Endodermal cell (in vitro differentiated cells): Measurements from ENCODE around the gene NOS1. TPM values are rescaled to one million over a fixed set of nuclear protein-coding genes. Genes with fewer than 3 reads are reported as not detected.

Source experiments
- DNase-seq: peaks from one replicate; pipeline ENCODE4 v3.0.0-alpha.2; 2017
- H3K27ac ChIP-seq: 2 replicates; pipeline ENCODE4 v1.5.1; 2013; ENCODE audit warnings: mild to moderate bottlenecking, low read depth, low read length, moderate library complexity
- H3K27me3 ChIP-seq: 2 replicates; pipeline ENCODE4 v1.6.1; 2013; ENCODE audit warnings: mild to moderate bottlenecking, low read length, moderate library complexity; ENCODE audit not compliant: insufficient read depth, control insufficient read depth, poor library complexity, severe bottlenecking
- H3K36me3 ChIP-seq: 2 replicates; pipeline ENCODE4 v1.7.0; 2013; ENCODE audit warnings: mild to moderate bottlenecking, low read length, moderate library complexity; ENCODE audit not compliant: control insufficient read depth, insufficient read depth
- H3K4me1 ChIP-seq: one replicate; pipeline ENCODE4 v1.7.0; 2013; ENCODE audit warnings: low read length; ENCODE audit not compliant: control insufficient read depth, insufficient read depth
- H3K4me3 ChIP-seq: 2 replicates; pipeline ENCODE4 v1.5.1; 2013; ENCODE audit warnings: mild to moderate bottlenecking, low read length, moderate library complexity
- H3K9ac ChIP-seq: 2 replicates; pipeline ENCODE4 v1.6.1; 2013; ENCODE audit warnings: mild to moderate bottlenecking, low read length, moderate library complexity; ENCODE audit not compliant: poor library complexity, severe bottlenecking; ENCODE audit errors: extremely low read depth
- H3K9me3 ChIP-seq: 2 replicates; pipeline ENCODE4 v1.6.1; 2013; ENCODE audit warnings: mild to moderate bottlenecking, low read length, moderate library complexity; ENCODE audit not compliant: control insufficient read depth
- H3K27ac Mint-ChIP-seq: 2 replicates; pipeline ENCODE4 v1.8.0; 2020; ENCODE audit warnings: mixed read lengths
- H3K27me3 Mint-ChIP-seq: 2 replicates; pipeline ENCODE4 v1.8.0; 2021; ENCODE audit warnings: mild to moderate bottlenecking, mixed read lengths; ENCODE audit not compliant: insufficient read depth
- H3K36me3 Mint-ChIP-seq: 2 replicates; pipeline ENCODE4 v1.8.0; 2020; ENCODE audit warnings: low read depth, mixed read lengths
- H3K4me1 Mint-ChIP-seq: 2 replicates; pipeline ENCODE4 v1.8.0; 2020; ENCODE audit warnings: mixed read lengths
- H3K4me3 Mint-ChIP-seq: 2 replicates; pipeline ENCODE4 v1.8.0; 2020; ENCODE audit warnings: mild to moderate bottlenecking, moderate library complexity, mixed read lengths
- H3K9me3 Mint-ChIP-seq: 2 replicates; pipeline ENCODE4 v1.8.0; 2020; ENCODE audit warnings: mild to moderate bottlenecking, mixed read lengths
- WGBS, 2 experiments: methylation state at CpG; one replicate each; pipeline versions ENCODE4 v1.1.5 to v1.1.7; 2013; ENCODE audit warnings: missing lambda C conversion rate in 2 of 2, mixed read lengths in 1 of 2; ENCODE audit not compliant: insufficient coverage in 1 of 2, insufficient read length in 1 of 2; 5-methylcytosine and 5-hydroxymethylcytosine counted together
- total RNA-seq, 2 donors: library from RNA; stranded (reverse); fragmentation: NEBNext Ultra II Directional in 1 of 2; extraction: Animal tissue kit (Norgen Biotek cat#: 25700) in 1 of 2; gene quantifications; 2 replicates in 1 of 2; 3 replicates in 1 of 2; pipeline ENCODE4 v1.2.1, GENCODE V29; 2021
- TF ChIP-seq, protein P1 (sequence below): fragments of 200-600 bp; sonication (generic); conservative IDR thresholded peaks from 2 replicates; pipeline ENCODE4 v1.5.0; 2021; ENCODE audit warnings: antibody characterized with exemption, mild to moderate bottlenecking

Gene NOS1
- total RNA-seq, 2 donors from 2014 or later, result 0.33 to 0.88 TPM

DNA sequence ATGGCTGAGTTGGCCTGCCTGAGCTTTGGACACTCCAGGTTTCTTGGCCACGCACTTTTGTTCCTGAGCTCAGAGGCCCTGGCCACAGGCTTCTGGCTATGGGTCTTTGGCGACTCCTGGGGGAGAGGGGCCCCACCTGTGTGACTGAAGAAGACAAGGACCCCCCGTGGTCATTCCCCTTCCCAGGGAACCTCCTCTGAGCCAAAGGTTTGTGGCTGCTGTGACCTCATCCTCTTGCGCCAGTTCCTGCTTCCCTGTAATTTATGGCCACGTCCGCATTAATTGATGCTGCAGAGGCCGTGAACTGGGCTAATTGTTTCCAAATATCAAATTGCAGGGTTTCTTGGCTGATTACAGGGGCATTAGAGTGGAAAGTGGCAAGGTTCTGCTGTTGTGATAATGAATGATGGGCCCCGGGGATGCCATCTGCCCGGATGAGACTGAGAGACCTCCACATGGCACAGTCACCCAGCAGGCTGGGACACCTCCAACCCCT lies 27.6 kb upstream of the NOS1 start:
- Histone ChIP-seq H3K9ac (no peak overlapping the region), H3K9me3 (no peaks in the 10 kb centered on the region), H3K27ac (no peak overlapping the region), H3K27me3 (no peaks in the 10 kb centered on the region), H3K4me3 (no peak overlapping the region), H3K4me1 (no peaks in the 10 kb centered on the region), H3K36me3 (no peaks in the 10 kb centered on the region)
- TF ChIP-seq, protein P1, sequence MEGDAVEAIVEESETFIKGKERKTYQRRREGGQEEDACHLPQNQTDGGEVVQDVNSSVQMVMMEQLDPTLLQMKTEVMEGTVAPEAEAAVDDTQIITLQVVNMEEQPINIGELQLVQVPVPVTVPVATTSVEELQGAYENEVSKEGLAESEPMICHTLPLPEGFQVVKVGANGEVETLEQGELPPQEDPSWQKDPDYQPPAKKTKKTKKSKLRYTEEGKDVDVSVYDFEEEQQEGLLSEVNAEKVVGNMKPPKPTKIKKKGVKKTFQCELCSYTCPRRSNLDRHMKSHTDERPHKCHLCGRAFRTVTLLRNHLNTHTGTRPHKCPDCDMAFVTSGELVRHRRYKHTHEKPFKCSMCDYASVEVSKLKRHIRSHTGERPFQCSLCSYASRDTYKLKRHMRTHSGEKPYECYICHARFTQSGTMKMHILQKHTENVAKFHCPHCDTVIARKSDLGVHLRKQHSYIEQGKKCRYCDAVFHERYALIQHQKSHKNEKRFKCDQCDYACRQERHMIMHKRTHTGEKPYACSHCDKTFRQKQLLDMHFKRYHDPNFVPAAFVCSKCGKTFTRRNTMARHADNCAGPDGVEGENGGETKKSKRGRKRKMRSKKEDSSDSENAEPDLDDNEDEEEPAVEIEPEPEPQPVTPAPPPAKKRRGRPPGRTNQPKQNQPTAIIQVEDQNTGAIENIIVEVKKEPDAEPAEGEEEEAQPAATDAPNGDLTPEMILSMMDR, result no peak
- Mint-ChIP-seq H3K36me3 (no peaks in the 10 kb centered on the region), H3K4me3 (no peak overlapping the region), H3K4me1 (no peaks in the 10 kb centered on the region), H3K9me3 (no peaks in the 10 kb centered on the region), H3K27me3 (peaks cover 6% of the 10 kb centered on the region), H3K27ac (no peak overlapping the region)
- 90 to 95% methylated on average over 7 to 9 of the region's 9 CpGs for WGBS, 2 experiments
- DNase-seq, result no peak

DNA sequence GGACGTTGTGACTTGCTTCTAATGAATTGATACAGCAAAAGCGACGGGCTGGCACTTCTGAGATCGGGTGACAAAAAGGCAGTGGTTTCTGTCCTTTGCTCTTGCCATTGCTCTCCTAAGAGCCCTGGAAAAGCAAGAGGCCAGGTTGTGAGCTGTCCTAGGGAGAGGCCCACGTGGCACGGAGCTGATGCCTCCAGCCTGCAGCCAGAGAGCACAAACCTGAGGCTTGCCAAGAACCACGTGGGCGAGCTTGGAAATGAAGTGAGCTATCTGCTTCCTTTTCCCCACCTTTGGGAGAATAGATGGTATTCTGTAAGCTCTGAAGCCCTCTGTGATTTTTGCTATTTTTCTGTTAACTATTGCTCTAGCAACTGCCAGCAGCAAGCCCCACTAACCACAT lies 26.4 kb upstream of the NOS1 start:
- no peak for DNase-seq
- H3K4me3 ChIP-seq, result no peak overlapping the region
- H3K9me3 ChIP-seq, result no peaks in the 10 kb centered on the region
- H3K36me3 ChIP-seq, result no peaks in the 10 kb centered on the region
- Mint-ChIP-seq H3K4me3 (no peak overlapping the region), H3K27me3 (peaks cover 1% of the 10 kb centered on the region), H3K36me3 (no peaks in the 10 kb centered on the region), H3K9me3 (no peaks in the 10 kb centered on the region), H3K4me1 (no peaks in the 10 kb centered on the region), H3K27ac (no peak overlapping the region)
- H3K4me1 ChIP-seq, result no peaks in the 10 kb centered on the region
- H3K9ac ChIP-seq, result no peak overlapping the region
- no peaks in the 10 kb centered on the region for H3K27me3 ChIP-seq
- no peak overlapping the region for H3K27ac ChIP-seq
- WGBS, 2 experiments, result 90 to 92% methylated on average over 8 of the region's 8 CpGs
- TF ChIP-seq, protein P1, result no peak

DNA sequence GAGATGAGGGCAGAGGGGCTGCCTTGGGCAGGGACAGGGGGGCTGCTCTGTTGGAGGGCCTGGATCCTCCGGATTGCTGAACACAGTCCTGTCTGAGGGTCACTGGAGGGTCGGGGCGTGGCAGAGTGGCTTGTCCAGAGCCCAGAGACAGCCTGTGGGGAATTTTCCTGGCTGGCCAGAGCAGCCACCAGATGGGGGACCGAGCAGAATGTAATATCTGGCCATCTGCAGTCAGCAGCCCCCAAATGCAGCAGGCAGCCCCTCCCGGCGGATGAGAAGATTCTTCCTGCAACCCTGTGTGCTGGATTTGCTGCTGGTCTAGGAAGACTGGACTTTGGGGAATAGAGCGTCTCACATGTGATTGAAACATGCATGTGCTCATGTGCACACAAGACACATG lies 23.3 kb upstream of the NOS1 start:
- H3K4me3 Mint-ChIP-seq, result no peak overlapping the region

More for the DNA sequence above, 23.3 kb upstream of the NOS1 start:
- TF ChIP-seq, protein P1, result no peak
- no peaks in the 10 kb centered on the region for H3K36me3 Mint-ChIP-seq
- peaks cover 1% of the 10 kb centered on the region for H3K27me3 Mint-ChIP-seq
- no peaks in the 10 kb centered on the region for H3K9me3 Mint-ChIP-seq
- no peak for DNase-seq
- 91 to 92% methylated on average over 7 of the region's 7 CpGs for WGBS, 2 experiments
- H3K9ac ChIP-seq, result no peak overlapping the region
- H3K27ac ChIP-seq, result no peak overlapping the region
- H3K4me1 ChIP-seq, result no peaks in the 10 kb centered on the region
- no peaks in the 10 kb centered on the region for H3K27me3 ChIP-seq
- no peaks in the 10 kb centered on the region for H3K9me3 ChIP-seq
- H3K4me3 ChIP-seq, result no peak overlapping the region
- H3K27ac Mint-ChIP-seq, result no peak overlapping the region
- H3K4me1 Mint-ChIP-seq, result no peaks in the 10 kb centered on the region
- H3K36me3 ChIP-seq, result no peaks in the 10 kb centered on the region
